GM19238 (cell line): ENCODE results near the gene MDFI.
"Not testable (repeated sequence)": the region's sequence is repeated elsewhere in the genome, so short reads cannot be mapped to it uniquely, and the experiment has no call there.

Source experiments
- DNase-seq: peaks from one replicate; pipeline ENCODE4 v3.0.0; 2011; ENCODE audit warnings: low spot score; ENCODE audit not compliant: insufficient read length

The MDFI gene

DNA sequence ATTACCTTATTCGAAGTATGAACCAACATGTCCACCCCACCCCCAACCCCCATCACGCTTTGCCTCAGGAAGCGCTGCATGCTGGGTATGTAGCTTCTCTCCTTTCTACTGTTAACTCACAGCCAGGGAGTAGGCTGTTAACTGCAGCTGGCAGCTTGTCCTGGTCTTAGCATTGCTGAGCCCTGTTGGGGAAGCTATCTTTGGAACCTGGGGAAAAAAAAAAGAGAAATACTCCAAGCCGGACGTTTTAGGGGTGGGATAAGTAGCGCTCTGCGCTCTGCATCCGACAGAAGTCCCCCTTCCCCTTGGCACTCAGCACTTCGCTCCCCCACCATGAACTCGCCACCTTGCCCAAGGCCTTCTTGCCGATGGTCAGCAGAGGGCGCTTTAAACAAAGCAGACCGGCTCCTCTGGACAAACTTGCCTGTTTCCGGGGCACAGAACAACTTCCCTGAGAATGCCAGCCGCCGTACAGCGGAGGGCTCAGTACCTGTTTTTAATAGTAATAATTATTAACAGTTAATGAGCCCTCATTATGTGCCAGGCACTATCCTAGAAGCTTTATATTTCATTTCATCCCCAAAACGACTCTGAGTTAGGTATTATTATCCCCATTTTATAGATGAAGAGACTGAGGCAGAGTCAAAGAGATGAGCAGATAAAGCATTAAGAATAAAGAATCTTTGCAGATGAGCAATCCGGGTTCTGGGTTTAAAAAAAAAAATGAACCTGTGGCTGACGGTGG is 35.2 kb upstream of the MDFI start:
- DNase-seq = peak; percentile 80

DNA sequence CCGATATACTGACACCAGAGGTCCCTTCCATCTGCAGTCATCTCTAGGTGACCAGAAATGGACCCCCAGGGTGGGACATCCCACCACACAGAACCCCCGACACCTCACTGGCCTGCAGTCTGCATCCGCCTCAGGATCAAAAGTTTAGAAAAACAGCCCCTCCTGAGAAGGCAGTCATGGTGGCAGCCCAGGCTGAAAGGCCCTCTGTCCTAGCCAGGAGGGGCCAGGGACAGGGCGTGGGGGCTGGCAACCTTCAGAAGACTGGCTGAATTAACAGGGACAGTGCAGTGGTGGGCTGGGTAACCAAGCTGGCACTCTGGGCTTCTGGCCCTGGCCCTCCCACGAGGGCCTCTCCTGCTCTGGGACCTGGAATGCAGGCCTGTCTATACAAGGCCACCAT is 34.3 kb upstream of the MDFI start:
- DNase-seq = no peak

DNA sequence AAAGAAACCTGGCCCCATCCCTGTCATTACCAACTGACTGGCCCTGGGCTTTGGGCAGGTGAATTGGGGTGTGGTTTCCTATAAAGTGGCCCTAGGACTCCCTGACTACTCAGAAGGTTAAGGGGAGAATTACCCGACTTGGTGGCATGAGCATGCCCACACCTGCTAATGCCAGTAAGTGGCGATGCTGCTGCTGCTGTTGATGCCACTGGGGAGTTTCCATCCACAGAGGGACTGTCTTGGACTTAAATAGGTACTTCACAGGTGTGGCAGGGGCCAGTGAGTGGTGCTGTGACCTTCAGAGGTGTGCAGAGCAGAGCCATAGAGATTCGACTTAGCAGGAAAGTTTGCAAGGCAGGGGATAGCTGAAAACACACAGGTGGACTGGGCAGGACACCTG is 32.6 kb upstream of the MDFI start:
- DNase-seq = no peak

DNA sequence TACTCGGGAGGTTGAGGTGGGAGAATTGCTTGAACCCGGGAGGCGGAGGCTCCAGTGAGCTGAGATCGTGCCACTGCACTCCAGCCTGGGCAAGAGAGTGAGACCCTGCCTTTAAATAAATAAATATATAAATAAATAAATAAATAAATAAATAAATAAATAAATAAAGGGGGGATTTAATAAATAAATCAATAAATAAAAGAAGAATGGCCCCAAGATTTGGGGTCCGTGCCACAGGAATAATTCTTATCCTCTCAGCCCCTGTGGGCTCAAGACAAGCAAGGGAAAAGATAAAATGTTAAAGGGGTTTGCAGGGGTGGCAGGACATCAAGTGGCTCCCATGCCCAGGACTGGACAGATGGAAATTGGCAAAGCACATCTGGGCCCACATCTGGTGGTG is 31.2 kb upstream of the MDFI start:
- DNase-seq = no peak

DNA sequence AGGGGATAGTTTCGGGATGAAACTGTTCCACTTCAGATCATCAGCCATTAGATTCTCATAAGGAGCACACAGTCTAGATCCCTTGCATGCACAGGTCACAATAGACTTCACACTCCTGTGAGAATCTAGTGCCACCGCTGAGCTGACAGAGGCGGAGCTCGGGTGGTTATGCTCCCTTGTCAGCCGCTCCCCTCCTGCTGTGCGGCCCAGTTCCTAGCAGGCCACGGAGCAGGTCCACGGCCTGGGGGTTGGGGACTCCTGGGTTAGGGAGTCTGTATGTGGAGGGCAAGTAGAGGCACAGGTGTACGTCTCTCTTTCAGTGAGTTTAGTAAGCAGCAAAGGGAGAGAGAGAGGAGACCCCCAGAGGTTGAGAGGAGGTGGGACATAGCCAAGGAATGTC is 30.5 kb upstream of the MDFI start:
- no peak for DNase-seq

DNA sequence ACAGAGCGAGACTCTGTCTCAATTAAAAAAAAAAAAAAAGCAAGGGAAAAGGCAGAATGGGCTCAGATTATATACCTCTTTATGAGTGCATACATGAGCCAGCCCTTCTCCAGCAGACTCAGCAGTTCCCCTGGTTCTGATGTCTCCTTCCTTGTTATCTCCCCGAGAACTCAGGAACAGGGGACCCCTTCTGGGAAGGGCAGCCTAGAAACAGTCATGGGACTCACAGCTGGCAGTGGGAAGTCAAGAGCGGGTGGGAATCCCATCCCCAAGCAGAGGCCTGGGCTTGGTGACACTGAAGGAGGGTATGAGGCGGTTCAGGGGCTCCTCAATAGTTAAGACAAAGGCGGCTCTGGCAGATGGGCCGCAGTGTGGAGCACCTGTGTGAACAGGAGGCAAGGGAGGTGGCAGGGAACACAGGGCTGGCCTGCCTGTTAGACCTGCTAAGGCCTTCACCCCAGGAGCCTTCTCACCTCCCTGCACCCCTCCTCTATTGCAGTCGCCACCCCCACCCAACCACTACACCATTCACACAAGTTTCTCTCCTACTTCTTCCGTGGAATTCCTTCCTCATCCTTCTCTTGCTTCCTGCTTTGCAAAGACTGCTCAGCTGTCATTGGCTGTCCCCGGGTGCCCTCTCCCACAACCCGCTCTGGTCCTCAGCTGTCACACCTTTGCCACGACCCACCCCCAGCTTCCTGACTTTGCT is 29.7 kb upstream of the MDFI start:
- DNase-seq = no peak

DNA sequence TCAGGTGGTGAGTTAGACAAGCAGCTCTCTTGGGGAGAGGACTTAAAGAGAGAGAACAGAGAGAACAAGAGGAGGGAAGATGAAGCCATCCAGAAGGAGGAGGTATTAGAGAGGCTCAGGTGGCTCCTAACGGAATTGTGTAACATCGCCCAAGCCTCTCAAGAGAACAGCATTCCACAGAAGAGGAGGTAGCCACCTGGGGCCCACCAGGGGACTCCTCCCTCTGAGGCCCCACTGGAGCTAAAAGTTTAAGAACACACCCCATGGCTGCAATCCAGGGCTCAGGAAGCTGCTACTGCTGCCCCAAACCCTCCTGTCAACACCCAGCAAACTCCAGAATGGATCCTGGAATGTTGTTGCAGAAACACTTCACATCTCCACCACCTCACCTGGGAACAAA is 23.6 kb upstream of the MDFI start:
- no peak for DNase-seq

DNA sequence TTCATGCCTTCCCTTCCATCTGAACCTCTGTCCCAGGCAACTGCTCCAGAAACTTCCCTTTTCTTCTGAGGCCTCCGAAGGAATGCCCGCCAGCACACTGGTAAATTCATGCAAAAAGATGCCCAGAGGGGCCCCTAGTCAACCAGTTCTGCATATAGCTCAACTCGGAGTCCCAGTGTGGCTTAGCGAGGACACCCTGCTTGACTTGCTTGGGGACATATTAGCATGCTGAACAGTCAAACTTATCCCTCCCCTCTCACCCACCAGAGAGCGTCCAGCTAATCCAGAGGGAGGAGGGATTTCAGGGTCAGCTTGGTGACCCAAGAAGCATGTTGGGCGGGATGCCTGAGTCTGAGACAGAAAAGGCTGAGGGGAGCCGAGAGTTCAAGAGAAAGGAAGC is 23.0 kb upstream of the MDFI start:
- no peak for DNase-seq

DNA sequence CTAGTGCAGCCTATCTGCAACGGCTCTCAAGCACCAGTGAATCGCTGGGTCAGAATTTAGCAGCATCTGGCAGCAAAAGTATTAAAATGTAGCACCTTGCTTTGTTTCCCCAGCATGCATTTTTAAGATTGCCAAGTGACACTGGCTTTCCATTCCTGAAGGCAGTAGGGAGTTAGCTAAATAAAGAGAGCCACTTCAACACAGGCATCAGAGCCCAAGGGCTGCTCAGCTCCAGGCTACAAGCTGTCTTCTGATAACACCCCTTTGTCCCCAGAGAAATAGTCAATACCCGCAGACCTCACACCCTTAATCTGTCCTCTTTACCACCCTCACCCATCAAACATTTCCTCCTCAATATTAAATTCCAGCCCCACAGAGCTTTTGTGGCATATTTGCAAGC is 19.7 kb upstream of the MDFI start:
- DNase-seq = no peak

DNA sequence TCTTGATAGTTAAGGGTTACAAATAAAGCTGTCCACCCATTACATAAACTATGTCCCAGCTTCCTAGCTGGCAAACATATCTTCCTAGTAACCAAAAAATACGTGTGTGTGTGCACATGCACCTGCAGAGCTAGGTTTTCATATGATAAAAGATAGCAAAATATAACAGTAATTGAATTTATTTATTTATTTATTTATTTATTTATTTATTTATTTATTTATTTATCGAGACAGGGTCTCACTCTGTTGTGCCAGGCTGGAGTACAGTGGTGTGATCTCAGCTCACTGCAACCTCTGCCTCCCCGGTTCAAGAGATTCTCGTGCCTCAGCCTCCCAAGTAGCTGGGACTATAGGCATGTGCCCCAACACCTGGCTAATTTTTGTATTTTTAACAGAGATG is 19.1 kb upstream of the MDFI start:
- not testable (repeated sequence) for DNase-seq

DNA sequence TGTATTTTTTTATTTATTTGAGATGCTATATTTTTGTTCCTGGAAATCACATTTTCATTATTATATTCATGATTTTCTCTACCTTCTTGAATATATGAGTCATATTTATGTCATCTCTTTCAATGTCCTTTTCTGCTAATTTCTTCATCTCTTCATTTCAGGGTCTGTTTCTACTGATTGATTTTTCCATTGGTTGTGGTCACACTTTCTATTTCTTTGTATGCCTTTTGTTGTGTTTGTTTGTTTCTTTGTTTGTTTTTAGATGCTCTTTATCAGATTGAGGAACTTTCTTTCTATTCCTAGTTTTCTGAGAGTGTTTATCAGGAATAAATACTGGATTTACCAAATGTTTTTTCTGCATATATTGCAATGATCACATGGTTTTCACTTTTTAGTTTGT is 16.9 kb upstream of the MDFI start:
- DNase-seq = no peak

DNA sequence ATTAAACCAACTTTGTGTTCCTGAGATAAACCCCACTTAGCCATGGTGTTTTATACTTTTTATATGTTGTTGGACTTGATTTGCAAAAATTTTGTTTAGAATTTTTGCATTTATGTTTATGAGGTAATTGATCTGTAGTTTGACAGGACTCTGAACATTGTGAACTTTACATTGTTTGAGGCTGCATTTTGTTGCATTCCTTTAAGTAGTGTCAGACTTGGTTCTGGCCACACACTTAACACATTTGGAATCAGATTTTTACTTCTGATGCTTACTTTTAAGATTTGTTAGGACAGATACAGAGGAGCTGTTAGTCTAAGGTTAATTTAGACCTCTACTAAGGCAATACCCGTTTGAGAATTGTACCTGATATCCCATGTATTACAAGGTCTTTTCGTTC is 16.5 kb upstream of the MDFI start:
- DNase-seq = no peak

DNA sequence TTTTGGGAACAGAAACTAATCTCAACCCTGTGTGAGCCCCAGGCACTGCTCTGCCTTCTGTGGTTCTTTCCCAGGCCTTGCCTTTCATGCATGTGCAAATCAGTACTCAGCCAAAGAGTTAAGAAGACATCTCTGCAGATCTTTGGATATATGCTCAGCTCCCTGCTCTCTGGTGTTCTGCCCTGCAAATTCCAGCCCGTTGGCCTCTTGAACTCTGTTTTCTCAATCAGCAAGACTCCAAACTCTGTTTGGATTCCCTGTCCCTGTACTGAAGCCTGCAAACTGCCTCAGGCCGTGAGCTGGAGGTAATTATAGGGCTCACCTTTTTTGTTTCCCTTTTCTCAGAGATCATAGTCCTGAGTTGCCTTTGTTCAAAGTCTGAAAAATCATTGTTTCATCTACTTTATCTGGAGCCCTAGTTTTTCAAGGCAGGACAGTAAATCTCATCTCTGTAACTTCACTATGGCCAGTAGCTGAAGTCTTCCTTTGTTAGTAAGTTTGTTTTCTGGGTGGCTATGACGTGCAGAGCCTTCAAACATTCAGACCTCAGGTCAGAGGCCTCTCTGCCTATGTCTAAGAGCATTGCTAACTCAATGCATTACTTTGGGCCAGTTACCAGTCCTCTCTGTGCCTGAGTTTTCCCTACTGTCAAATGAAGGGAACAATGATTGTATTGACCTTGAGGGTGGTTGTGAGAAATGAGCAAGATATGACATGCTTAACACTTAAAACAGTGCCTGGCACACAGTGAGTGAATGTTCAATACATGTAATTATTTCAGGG is 15.9 kb upstream of the MDFI start:
- DNase-seq = no peak

DNA sequence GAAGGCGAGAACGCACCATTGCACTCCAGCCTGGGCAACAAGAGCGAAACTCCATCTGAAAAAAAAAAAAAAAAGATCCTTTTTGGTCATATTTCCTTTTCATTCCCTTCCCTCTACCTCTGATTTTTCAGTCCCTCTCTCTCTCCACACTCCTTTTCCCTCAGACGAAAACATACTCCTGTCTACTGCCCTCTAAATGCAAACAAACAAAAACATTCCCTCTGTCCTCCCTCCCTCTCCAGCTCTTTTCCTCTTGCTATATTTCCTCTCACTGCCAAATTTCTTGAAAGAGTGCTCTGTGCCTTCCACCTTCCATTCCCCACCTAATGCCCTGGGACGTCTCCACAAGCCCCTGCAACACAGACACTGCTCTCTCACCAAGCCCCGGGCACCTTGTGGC is 14.9 kb upstream of the MDFI start:
- no peak for DNase-seq

DNA sequence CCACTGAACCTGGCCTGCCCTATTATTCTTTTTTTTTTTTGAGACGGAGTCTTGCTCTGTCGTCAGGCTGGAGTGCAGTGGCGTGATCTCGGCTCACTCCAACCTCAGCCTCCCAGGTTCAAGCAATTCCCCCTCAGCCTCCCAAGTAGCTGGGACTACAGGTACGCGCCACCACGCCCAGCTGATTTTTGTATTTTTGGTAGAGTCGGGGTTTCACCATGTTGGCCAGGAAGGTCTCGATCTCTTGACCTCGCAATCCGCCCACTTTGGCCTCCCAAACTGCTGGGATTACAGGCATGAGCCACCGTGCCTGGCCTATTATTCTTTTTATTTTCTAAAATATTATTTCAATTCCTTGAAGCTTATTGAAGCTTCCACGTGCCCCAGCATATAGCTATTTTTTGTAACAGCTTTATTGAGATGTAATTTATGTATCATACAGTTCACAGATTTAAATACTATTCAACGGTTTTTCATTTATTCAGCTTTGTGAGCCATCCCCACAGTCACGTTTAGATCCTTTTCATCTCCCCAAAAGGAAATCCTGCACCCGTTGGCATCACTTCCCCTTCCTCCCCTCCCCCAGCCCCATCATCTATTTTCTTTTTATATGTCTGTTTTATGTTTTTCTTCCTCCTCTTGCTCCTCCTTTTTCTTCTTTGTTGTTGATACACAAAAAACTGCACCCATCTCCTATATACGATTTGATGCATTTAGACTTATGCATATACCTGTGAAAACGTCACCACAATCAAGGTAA is 13.5 kb upstream of the MDFI start:
- no peak for DNase-seq

DNA sequence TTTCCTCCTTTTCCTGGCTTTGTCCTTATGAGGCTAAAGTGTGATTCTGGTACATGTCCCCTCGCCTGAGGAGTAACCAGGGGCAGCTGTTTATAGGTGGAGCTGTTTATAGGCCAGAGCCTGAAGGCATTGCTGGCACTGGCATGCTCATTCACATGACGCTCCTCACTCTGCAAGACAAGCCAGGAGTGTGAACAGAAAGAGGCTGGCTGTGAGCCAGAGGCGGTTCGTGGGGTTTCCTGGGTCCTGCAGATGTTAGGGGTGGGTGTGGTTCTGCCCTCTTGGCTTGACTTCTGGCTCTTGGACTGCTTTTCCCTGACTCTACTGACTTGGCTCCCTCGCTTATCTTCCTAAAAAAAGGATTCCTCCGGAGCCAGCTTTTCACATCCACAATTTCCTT is 12.8 kb upstream of the MDFI start:
- no peak for DNase-seq

DNA sequence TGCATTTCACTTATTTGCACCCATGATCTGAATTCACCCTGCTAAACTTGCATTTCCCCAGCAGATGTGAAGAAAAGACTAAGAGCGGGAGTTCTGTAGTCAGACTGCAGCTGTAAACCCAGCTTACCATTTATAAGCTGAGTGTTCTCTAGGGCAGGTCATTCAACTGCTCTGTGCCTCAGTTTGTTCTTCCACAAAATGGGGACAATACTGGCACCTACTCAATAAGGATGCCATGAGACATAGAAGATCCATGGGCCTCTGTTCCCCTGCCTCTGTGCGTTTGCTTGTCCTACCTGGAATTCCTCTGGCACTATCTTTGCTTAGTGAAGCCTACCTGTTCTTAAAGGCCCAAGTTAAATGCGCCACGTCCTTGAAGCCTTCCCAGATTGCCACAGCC is 12.2 kb upstream of the MDFI start:
- no peak for DNase-seq

DNA sequence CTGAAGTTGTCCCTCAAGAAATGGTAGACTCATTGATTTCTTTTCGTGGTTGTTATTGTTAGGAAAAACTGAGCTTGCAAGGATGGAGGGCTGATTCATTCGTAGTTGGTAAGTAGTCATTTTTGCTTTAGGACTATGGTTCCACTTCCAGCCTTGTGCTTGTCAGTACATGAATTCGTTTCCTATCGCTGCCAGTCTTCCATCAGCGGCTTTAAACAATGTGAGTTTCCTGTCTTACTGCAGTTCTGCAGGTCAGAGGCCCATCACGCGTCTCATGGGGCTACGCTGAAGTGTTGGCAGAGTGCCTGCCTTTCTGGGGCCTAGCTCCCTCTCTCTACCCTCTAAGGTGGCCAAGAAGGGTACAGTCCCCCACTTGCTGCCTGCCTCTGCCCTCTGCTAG is 11.4 kb upstream of the MDFI start:
- DNase-seq = no peak

DNA sequence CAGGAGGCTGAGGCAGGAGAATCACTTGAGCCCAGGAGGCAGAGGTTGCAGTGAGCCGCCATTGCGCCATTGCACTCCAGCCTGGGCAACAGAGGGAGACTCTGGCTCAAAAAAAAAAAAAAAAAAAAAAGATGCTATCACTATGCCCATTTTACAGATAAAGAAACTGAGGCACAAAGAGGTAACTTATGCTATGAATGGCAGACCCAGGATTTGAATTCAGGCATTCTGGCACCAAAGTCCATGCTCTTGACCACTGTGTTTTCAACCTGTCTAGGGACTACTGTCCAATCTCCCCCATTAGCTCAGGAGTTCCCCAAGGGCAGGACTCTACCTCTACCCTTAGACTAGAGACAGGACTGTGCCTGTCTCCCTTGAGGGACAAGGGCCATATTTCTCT is 9.1 kb upstream of the MDFI start:
- DNase-seq = no peak

DNA sequence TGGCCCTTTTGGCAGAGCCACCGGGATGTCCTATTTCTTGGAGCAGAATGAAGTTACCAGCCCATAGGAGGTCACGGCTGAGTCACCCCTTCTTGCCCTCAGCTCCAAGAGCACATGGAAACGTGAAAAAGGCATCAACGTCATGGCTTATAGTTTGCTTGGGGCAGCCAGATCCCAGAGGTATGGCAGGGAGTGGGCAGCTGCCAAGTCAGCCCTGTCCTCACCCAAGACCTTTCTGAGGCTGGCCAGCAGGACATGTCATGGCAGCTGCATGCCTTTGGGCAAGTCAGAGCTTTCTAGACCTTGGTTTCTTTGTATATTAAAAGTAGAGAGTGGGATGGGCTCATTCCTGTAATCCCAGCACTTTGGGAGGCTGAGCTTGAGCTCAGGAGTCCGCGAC is 8.2 kb upstream of the MDFI start:
- no peak for DNase-seq

DNA sequence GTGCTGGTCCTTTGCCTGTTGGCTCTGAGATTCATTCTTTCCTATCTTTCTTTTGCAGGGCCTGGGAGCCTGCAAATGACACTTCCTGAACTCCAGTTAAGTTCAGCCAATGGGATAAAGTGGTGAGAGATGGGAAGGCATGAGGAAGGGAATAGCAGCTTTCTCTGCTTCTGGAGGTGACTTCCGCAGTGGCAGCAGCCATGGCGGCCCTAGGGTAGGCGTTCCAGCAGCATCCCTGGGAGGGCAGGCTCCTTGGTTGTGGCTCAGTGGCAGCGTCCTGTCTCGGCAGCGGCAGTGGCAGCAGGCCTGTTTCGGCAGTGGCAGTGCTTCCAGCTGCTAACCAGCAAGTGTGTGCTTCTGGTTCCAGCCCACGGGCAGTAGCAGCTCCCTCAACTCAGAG is 7.3 kb upstream of the MDFI start:
- no peak for DNase-seq
